B cell (primary cell): ENCODE data around the gene NRN1L. TPM values are rescaled to one million over a fixed set of nuclear protein-coding genes. Genes with fewer than 3 reads are reported as not detected.

Experiments used
- ATAC-seq: fragments of 200-7000 bp; cut with Tn5 transposase; one replicate; pipeline ENCODE4 v1.10.0; 2021; ENCODE audit warnings: low read depth, mild to moderate bottlenecking, moderate number of reproducible peaks, moderate library complexity
- CTCF ChIA-PET: fragments of 350-600 bp; sonication (Branson Sonifier 250); formaldehyde crosslinking; loops from one replicate; lab custom pipeline; 2021; ENCODE audit warnings: antibody characterized with exemption, inconsistent platforms; lab: Charles Lee
- POLR2A ChIA-PET: fragments of 350-600 bp; sonication (Branson Sonifier 250); formaldehyde crosslinking; loops from one replicate; lab custom pipeline; 2021; ENCODE audit warnings: antibody characterized with exemption; lab: Charles Lee
- DNase-seq: peaks from one replicate; pipeline ENCODE4 v3.0.0; 2013
- H2AFZ ChIP-seq: 2 replicates; pipeline ENCODE4 v1.6.1; 2012; ENCODE audit warnings: mild to moderate bottlenecking, low read depth, low read length; ENCODE audit not compliant: insufficient read depth, poor library complexity, severe bottlenecking
- H3K27ac ChIP-seq, 2 donors: 1 replicate in 1 of 2; 2 replicates in 1 of 2; pipeline ENCODE4 v1.5.1; 2012 to 2013; ENCODE audit warnings: low read length in 2 of 2, mild to moderate bottlenecking in 2 of 2, moderate library complexity in 1 of 2
- H3K27me3 ChIP-seq, 4 experiments: fragments of 200-600 bp in 1 of 4; sonication (generic) in 1 of 4; replicated peaks in 1 of 4; 1 replicate in 2 of 4; 2 replicates in 2 of 4; pipeline versions ENCODE4 v1.6.1 to v1.7.0; 2013 to 2016; ENCODE audit warnings: low read length in 3 of 4, mild to moderate bottlenecking in 2 of 4, mixed read lengths in 1 of 4, moderate library complexity in 1 of 4; ENCODE audit not compliant: insufficient read depth in 4 of 4, control insufficient read depth in 3 of 4; ENCODE audit errors: control extremely low read depth in 1 of 4
- H3K36me3 ChIP-seq, 2 experiments: replicated peaks in 1 of 2; 1 replicate in 1 of 2; 2 replicates in 1 of 2; pipeline versions ENCODE4 v1.6.1 to v1.7.1; 2013; ENCODE audit warnings: low read length in 1 of 2; ENCODE audit not compliant: insufficient read depth in 2 of 2, control insufficient read depth in 1 of 2; ENCODE audit errors: control extremely low read depth in 1 of 2, extremely low read depth in 1 of 2
- H3K4me1 ChIP-seq, 2 donors: fragments of 200-600 bp in 1 of 2; sonication (generic) in 1 of 2; 1 replicate in 1 of 2; 2 replicates in 1 of 2; pipeline versions ENCODE4 v1.5.1 to v1.6.1; 2013 to 2017; ENCODE audit warnings: low read length in 2 of 2; ENCODE audit not compliant: control insufficient read depth in 2 of 2, insufficient read depth in 2 of 2
- H3K4me2 ChIP-seq: replicated peaks from 2 replicates; pipeline ENCODE3; 2012; ENCODE audit warnings: mild to moderate bottlenecking, low read depth, low read length; ENCODE audit not compliant: poor library complexity, severe bottlenecking
- H3K4me3 ChIP-seq, 5 experiments: fragments of 200-600 bp in 1 of 5; sonication (generic) in 1 of 5; 1 replicate in 3 of 5; 2 replicates in 2 of 5; pipeline versions ENCODE4 v1.5.1 to v1.7.0; 2011 to 2016; ENCODE audit warnings: low read length in 4 of 5, mild to moderate bottlenecking in 4 of 5, low read depth in 2 of 5, control low read depth in 1 of 5, moderate library complexity in 1 of 5; ENCODE audit not compliant: insufficient read depth in 1 of 5; ENCODE audit errors: control extremely low read depth in 1 of 5, extremely low read depth in 1 of 5
- H3K79me2 ChIP-seq: fragments of 200-600 bp; sonication (generic); one replicate; pipeline ENCODE4 v1.6.0; 2016; ENCODE audit warnings: low read length; ENCODE audit not compliant: control insufficient read depth, insufficient read depth
- H3K9ac ChIP-seq: fragments of 200-600 bp; sonication (generic); 2 replicates; pipeline ENCODE4 v1.6.1; 2017; ENCODE audit warnings: mild to moderate bottlenecking, low read length, moderate library complexity
- H3K9me3 ChIP-seq, 3 donors: one replicate each; pipeline versions ENCODE4 v1.6.1 to v1.7.1; 2013; ENCODE audit warnings: low read length in 2 of 3; ENCODE audit not compliant: control insufficient read depth in 2 of 3, insufficient read depth in 1 of 3; ENCODE audit errors: control extremely low read depth in 1 of 3
- H4K20me1 ChIP-seq: 2 replicates; pipeline ENCODE4 v1.6.0; 2012; ENCODE audit warnings: mild to moderate bottlenecking, low read length; ENCODE audit not compliant: insufficient read depth, control insufficient read depth, poor library complexity, severe bottlenecking
- H3K27ac Mint-ChIP-seq: one replicate; pipeline ENCODE4 v1.8.0; 2021; ENCODE audit warnings: mixed read lengths
- H3K27me3 Mint-ChIP-seq: one replicate; pipeline ENCODE4 v1.8.0; 2021; ENCODE audit warnings: mixed read lengths
- H3K4me1 Mint-ChIP-seq: one replicate; pipeline ENCODE4 v1.8.0; 2021; ENCODE audit warnings: mixed read lengths
- H3K4me3 Mint-ChIP-seq: one replicate; pipeline ENCODE4 v1.8.0; 2021; ENCODE audit warnings: mixed read lengths
- H3K9me3 Mint-ChIP-seq: one replicate; pipeline ENCODE4 v1.8.0; 2022; ENCODE audit warnings: mixed read lengths; ENCODE audit not compliant: insufficient read depth
- CTCF ChIP-seq: fragments of 200-600 bp; IDR thresholded peaks from one replicate; pipeline ENCODE4 v1.8.0; 2022; ENCODE audit warnings: antibody characterized with exemption, mild to moderate bottlenecking
- EZH2 ChIP-seq: IDR thresholded peaks from 2 replicates; pipeline ENCODE4 v1.6.1; 2012; ENCODE audit warnings: borderline replicate concordance, low read depth, mild to moderate bottlenecking, moderate library complexity, low read length; ENCODE audit not compliant: insufficient read depth, poor library complexity, severe bottlenecking
- WGBS: methylation state at CpG from one replicate; pipeline ENCODE4 v1.1.5; 2013; ENCODE audit warnings: missing lambda C conversion rate; ENCODE audit not compliant: insufficient coverage; 5-methylcytosine and 5-hydroxymethylcytosine counted together
- intact Hi-C: fragments of 100-400 bp; cut with micrococcal nuclease; formaldehyde crosslinking; loops from one replicate; pipeline ENCODE4 v1.10.0; 2022
- polyA plus RNA-seq: library from polyadenylated mRNA; depleted of rRNA; stranded (reverse); fragments of >200 nt; gene quantifications from 2 replicates; pipeline ENCODE4 v1.2.3, GENCODE V29; 2012
- total RNA-seq, 2 donors: library from RNA; stranded (reverse); fragments of 120-200 nt in 1 of 2; gene quantifications; 1 replicate in 1 of 2; 2 replicates in 1 of 2; pipeline versions ENCODE4 v1.2.3 to v1.2.4, GENCODE V29; 2013 to 2022

The NRN1L gene
- total and polyA plus RNA-seq, 2 donors (not counting 1 experiment from before 2014, with no cell fraction given), result 2.1 to 4.1 TPM

DNA sequence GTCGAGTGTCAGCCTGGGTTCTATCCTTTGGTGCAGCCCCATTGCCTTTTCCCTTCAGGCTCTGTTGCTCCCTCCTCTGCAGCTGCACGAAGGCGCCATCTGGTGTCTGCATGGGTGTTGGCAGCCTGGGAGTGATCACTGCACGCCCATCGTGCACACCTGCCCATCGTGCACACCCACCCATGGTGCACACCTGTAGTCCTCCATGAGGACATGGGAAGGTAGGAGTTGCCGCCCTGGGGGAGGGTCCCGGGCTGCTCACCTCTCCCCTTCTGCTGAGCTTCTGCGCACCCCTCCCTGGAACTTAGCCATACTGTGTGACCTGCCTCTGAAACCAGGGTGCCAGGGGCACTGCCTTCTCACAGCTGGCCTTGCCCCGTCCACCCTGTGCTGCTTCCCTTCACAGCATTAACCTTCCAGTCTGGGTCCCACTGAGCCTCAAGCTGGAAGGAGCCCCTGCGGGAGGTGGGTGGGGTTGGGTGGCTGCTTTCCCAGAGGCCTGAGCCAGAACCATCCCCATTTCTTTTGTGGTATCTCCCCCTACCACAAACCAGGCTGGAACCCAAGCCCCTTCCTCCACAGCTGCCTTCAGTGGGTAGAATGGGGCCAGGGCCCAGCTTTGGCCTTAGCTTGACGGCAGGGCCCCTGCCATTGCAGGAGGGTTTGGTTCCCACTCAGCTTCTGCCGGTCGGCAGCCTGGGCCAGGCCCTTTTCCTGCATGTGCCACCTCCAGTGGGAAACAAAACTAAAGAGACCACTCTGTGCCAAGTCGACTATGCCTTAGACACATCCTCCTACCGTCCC lies 44.1 kb downstream of the NRN1L start:
- Histone ChIP-seq H2AFZ (no peak overlapping the region), H3K4me1 (peaks cover 9 to 27% of the 10 kb centered on the region in 2 donors), H3K79me2 (peaks cover 32% of the 10 kb centered on the region), H3K4me3 (no peak overlapping the region), H4K20me1 (peaks cover 46% of the 10 kb centered on the region), H3K27me3 (no peaks in the 10 kb centered on the region), H3K9ac (no peak overlapping the region), H3K9me3 (no peaks in the 10 kb centered on the region), H3K4me2 (no peak overlapping the region), H3K27ac (no peak overlapping the region), H3K36me3 (peaks cover 3 to 53% of the 10 kb centered on the region in 2 experiments)
- WGBS, result 47% methylated on average over 15 of the region's 16 CpGs
- intact Hi-C loops, result loop anchor here (1.0 kb wide), 2 partner anchors 45 to 112 kb away; no protein-coding TSS in a partner anchor
- ChIA-PET POLR2A (no interaction called here), CTCF (interaction anchor here (0.5 to 3.6 kb wide), 20 partner anchors 8 to 431 kb away, joined by 3 to 30 read pairs (median 4); partner anchors contain the start of genes LCAT, NRN1L, PSKH1 and PSMB10)
- ATAC-seq, result peak; percentile 82
- H3K27me3 Mint-ChIP-seq, result no peaks in the 10 kb centered on the region
- H3K4me3 Mint-ChIP-seq, result no peak overlapping the region
- peaks cover 26% of the 10 kb centered on the region for H3K4me1 Mint-ChIP-seq
- peak; percentile 79 for DNase-seq
- H3K9me3 Mint-ChIP-seq, result no peaks in the 10 kb centered on the region
- H3K27ac Mint-ChIP-seq, result peak overlapping the region; percentile 50
- TF ChIP-seq EZH2, result no peak
- TF ChIP-seq CTCF, result peak; percentile 77

DNA sequence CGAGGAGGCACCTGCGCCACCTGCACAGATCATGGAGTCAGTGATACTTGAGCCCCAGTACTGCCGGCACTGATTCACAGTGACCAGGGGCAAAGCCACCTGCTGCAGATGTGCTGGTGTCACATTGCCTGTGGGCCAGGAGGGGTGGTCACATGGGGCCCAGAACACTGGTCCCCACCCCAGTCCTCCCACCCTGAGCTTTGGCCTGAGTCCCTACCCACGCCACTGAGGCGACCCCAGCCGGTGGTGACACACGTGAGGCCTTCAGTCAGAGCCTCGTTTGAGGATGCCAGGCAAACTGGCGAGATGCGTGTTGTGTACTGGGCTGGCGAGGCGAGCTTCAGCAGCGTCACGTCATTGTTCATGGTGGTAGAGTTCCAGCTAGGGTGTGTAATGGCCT lies 45.5 kb downstream of the NRN1L start:
- peaks cover 28% of the 10 kb centered on the region for H3K4me1 Mint-ChIP-seq
- Histone ChIP-seq H3K4me3 (no peak overlapping the region), H2AFZ (no peak overlapping the region), H4K20me1 (peaks cover 53% of the 10 kb centered on the region), H3K27me3 (no peaks in the 10 kb centered on the region), H3K4me1 (peaks cover 13 to 23% of the 10 kb centered on the region in 2 donors), H3K9ac (no peak overlapping the region), H3K27ac (no peak overlapping the region), H3K79me2 (peaks cover 30% of the 10 kb centered on the region), H3K36me3 (peaks cover 7 to 61% of the 10 kb centered on the region in 2 experiments), H3K9me3 (no peaks in the 10 kb centered on the region), H3K4me2 (no peak overlapping the region)
- no peaks in the 10 kb centered on the region for H3K27me3 Mint-ChIP-seq
- H3K9me3 Mint-ChIP-seq, result no peaks in the 10 kb centered on the region
- no peak overlapping the region for H3K4me3 Mint-ChIP-seq
- 95% methylated on average over 13 of the region's 14 CpGs for WGBS
- DNase-seq (no peak), ATAC-seq (no peak)
- ChIA-PET CTCF (interaction anchor here (1.0 to 3.6 kb wide), 3 partner anchors 47 to 247 kb away, joined by 3 to 30 read pairs (median 4); partner anchors contain the start of gene NRN1L), POLR2A (interaction anchor here (0.5 to 0.6 kb wide), 2 partner anchors 159 to 262 kb away, joined by 3 to 5 read pairs; no protein-coding TSS in a partner anchor)
- intact Hi-C loops, result no loop called here
- H3K27ac Mint-ChIP-seq, result no peak overlapping the region
- TF ChIP-seq EZH2, result no peak
- no peak for TF ChIP-seq CTCF
